ENCODE results near the gene TMEM179.

The TMEM179 gene

DNA sequence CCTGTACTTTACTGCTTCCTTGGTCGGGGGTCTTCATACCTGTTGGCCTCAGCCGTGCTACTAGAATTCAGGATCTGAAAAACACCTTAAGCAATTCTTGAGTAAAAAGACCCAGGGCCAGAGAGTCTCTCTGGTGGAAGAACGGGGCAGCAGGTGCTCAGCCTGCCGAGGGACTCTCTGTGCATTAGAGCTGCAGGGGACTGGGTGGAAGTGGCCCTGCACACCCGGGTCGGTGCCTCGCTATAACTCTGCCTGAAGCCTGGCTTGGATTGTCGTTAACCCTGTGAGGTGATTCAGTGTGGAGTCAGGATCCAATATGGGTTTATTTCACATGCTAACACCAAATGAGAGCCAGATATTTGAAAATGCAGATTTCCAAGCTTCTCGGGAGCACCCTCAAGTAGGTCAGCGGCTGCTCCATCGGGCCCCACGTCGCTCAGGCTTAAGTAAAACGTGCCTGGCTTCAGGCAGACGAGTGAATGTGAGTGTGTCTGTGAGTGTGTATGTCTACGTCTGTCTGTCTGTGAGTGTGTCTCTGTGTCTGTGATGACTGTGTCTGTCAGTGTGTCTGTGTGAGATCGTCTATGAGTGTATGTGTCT, 60.1 kb downstream of the TMEM179 start:
- no peak for DNase-seq (ENCODE audit: low spot score)

DNA sequence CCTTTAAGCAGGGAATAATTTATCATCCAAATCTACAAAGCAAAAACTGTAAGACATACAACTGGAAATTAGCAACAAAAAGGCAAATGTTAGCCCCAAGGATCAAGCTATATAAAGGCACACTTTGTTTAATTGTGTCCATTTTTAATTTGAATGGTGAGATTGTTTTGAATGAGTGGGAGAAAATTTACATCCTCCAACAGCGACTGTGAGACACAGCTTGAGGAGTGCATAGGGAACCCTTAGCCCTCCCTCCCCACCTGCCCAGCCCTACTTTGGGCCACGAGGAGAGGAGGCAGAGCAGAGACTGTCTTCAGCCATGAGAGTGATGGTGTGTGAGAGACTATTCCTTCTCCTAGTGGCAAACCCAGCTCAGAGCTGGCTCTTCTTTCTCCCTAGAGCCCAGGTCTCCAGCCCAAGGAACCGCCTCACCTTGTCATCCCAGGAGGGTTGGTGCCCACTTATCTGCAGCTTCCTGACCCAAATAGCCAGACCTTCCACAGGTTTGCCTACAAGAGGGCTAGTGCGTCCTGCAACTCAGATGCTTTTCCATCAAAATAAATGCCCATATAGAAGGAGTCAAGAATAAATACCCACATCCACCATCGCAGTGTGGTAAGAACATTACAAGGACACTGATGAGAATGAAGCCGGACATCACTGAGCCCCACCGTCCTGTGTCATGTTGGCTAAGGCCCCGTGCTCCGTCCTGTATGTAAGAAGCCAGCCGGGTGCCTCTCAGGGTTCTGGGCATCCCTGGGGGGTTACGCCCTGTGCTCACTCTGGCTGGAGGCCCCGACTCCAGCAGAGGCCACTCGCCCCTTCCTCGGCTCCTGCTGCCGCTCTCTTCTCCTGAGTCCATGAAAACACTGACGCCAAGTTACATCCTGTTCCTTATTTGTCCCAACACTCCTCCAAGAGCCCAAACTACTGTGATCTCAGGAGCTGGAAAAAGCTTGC, 61.4 kb downstream of the TMEM179 start:
- DNase-seq (ENCODE audit: low spot score), result no peak

DNA sequence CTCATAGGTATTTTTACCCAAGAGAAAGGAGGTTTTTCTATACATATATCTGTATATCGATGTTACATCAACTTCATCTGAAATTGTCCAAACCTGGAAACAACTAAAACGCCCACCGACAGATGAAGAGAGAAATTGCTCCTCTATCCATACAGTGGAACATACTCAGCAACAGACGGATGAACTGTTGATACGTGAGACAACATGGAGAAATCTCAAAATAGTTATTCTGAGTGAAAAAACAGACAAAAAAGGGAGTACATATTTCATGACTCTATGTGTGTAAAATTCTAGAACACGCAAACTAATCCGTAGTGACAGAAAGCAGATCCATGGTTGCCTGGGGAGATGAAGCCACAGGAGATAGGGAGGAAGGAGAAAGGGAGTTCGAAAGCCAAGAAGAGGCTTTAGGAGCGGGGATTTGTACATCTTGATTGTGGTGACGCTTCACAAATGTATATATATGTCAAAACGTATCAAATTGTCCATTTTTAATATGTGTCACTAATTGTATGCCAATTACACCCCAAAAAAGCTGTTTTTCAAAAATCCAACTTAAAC, 62.6 kb downstream of the TMEM179 start:
- no peak for DNase-seq (ENCODE audit: low spot score)

Data from SW480 (cell line).